ENCODE measurements around the gene CHI3L1. TPM values are rescaled to one million over a fixed set of nuclear protein-coding genes. Genes with fewer than 3 reads are reported as not detected.
"Not testable (repeated sequence)": the region's sequence is repeated elsewhere in the genome, so short reads cannot be mapped to it uniquely, and the experiment has no call there.

CHI3L1 gene
- 0.22 TPM for polyA plus RNA-seq
- long read RNA-seq, donor 1, result 0 reads
- long read RNA-seq, donor 2, result 0 reads
- long read RNA-seq, donor 3, result 0 reads
- long read RNA-seq, donor 4, result 0 reads
- long read RNA-seq, donor 5, result 0 reads
- long read RNA-seq, donor 6, result 0 reads
- long read RNA-seq, donor 7, result 0 reads
- long read RNA-seq, donor 8, result 0 reads
- long read RNA-seq, donor 9, result 0 reads
- long read RNA-seq, donor 10, result 0 reads
- long read RNA-seq, donor 11, result 0 reads

GRCh38 chr1:203186446-203187303 is at the start of gene CHI3L1:
Gene CHI3L1, minus strand, starts transcription at chr1:203186704. Its CDS starts 81 bp downstream, at chr1:203186623.
- DNase-seq, result no peak
- Histone ChIP-seq H3K4me3 (ENCODE audit: low read length) (no peak within 1 kb of the TSS), H3K36me3 (ENCODE audit: control insufficient read depth, insufficient read depth, low read length) (no peaks in the 10 kb centered on the region), H3K4me1 (ENCODE audit: control insufficient read depth, insufficient read depth, low read length) (no peaks in the 10 kb centered on the region), H3K27me3 (ENCODE audit: control insufficient read depth, insufficient read depth, low read length) (peaks cover 6% of the 10 kb centered on the region), H3K9me3 (ENCODE audit: control insufficient read depth, low read depth, low read length) (no peaks in the 10 kb centered on the region), H3K27ac (ENCODE audit: low read length) (no peak within 1 kb of the TSS)
- no CpG with 5 or more reads among the region's 14 CpGs for WGBS (ENCODE audit: insufficient coverage, low lambda C conversion rate)

DNA sequence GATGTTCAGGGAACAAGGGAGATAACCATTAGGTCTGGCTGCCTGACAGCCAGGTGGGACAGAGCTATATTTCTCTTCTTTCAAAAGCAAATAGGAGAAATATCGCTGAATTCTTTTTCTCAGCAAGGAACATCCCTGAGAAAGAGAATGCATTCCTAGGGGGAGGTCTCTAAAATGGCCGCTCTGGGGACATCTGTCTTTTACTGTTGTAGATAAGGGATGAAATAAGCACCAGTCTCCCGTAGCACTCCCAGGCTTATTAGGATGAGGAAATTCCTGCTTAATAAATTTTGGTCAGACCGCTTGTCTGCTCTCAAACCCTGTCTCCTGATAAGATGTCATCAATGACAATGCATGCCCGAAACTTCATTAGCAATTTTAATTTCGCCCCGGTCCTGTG is 48.4 kb upstream of the CHI3L1 start:
- H3K27me3 ChIP-seq (ENCODE audit: control insufficient read depth, insufficient read depth, low read length), result peaks cover 20% of the 10 kb centered on the region
- WGBS (ENCODE audit: insufficient coverage, low lambda C conversion rate), result 100% methylated on average over 2 of the region's 7 CpGs
- not testable (repeated sequence) for H3K9me3 ChIP-seq (ENCODE audit: control insufficient read depth, low read depth, low read length); DNase-seq; H3K4me1 ChIP-seq (ENCODE audit: control insufficient read depth, insufficient read depth, low read length); H3K36me3 ChIP-seq (ENCODE audit: control insufficient read depth, insufficient read depth, low read length); H3K4me3 ChIP-seq (ENCODE audit: low read length); H3K27ac ChIP-seq (ENCODE audit: low read length)

DNA sequence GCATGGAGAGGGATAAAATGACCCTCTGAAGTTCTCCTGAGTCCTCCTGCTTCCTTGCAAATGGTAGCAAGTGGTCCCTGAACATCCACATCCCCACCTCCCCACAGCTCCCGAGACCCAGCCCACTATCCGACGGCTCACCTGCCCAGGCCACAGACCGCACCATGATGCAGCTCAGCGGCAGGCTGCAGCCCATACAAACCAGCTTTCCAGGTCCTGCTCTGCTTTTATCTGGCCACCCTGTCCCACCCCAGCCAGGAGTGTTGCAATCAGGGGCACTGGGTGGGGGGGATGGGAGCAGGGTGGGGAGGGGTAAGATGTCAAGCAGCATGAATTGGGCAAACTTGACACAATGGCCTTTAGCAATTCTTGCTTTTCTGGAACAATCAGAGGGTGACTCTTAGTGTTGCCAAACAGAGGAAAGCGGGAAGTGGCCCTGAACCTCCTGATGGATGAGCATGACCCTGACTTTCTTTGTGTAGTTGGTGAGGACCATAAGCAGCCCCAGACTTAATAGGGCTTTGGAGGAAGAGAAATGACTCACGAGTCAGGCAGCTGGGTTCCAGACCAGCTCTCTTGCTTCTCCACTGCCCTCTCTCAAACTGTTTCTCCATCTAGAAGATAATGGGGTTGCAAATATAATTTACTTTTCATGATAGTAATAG is 43.1 kb upstream of the CHI3L1 start, which contains the start of gene CHIT1:
Gene CHIT1, minus strand, starts transcription at position 203 of the 665 bp plus-strand sequence. Its CDS starts 37 bp downstream, at position 166.
- Histone ChIP-seq H3K9me3 (ENCODE audit: control insufficient read depth, low read depth, low read length) (no peaks in the 10 kb centered on the region), H3K36me3 (ENCODE audit: control insufficient read depth, insufficient read depth, low read length) (no peaks in the 10 kb centered on the region), H3K27ac (ENCODE audit: low read length) (no peak within 1 kb of the TSS), H3K27me3 (ENCODE audit: control insufficient read depth, insufficient read depth, low read length) (peaks cover 37% of the 10 kb centered on the region), H3K4me1 (ENCODE audit: control insufficient read depth, insufficient read depth, low read length) (no peaks in the 10 kb centered on the region), H3K4me3 (ENCODE audit: low read length) (no peak within 1 kb of the TSS)
- no CpG with 5 or more reads among the region's 7 CpGs for WGBS (ENCODE audit: insufficient coverage, low lambda C conversion rate)
- no peak for DNase-seq

GRCh38 chr1:203228670-203229069 is 42.2 kb upstream of the CHI3L1 start:
- no peak overlapping the region for H3K4me3 ChIP-seq (ENCODE audit: low read length)
- peaks cover 35% of the 10 kb centered on the region for H3K27me3 ChIP-seq (ENCODE audit: control insufficient read depth, insufficient read depth, low read length)
- H3K4me1 ChIP-seq (ENCODE audit: control insufficient read depth, insufficient read depth, low read length), result no peaks in the 10 kb centered on the region
- H3K27ac ChIP-seq (ENCODE audit: low read length), result no peak overlapping the region
- no peaks in the 10 kb centered on the region for H3K36me3 ChIP-seq (ENCODE audit: control insufficient read depth, insufficient read depth, low read length)
- no CpG with 5 or more reads among the region's 4 CpGs for WGBS (ENCODE audit: insufficient coverage, low lambda C conversion rate)
- DNase-seq, result no peak
- H3K9me3 ChIP-seq (ENCODE audit: control insufficient read depth, low read depth, low read length), result no peaks in the 10 kb centered on the region

GRCh38 chr1:203227371-203228083 is 41.0 kb upstream of the CHI3L1 start:
- Histone ChIP-seq H3K27me3 (ENCODE audit: control insufficient read depth, insufficient read depth, low read length) (peaks cover 29% of the 10 kb centered on the region), H3K9me3 (ENCODE audit: control insufficient read depth, low read depth, low read length) (no peaks in the 10 kb centered on the region), H3K4me3 (ENCODE audit: low read length) (no peak overlapping the region), H3K4me1 (ENCODE audit: control insufficient read depth, insufficient read depth, low read length) (no peaks in the 10 kb centered on the region), H3K36me3 (ENCODE audit: control insufficient read depth, insufficient read depth, low read length) (no peaks in the 10 kb centered on the region), H3K27ac (ENCODE audit: low read length) (no peak overlapping the region)
- WGBS (ENCODE audit: insufficient coverage, low lambda C conversion rate), result no CpG with 5 or more reads among the region's 9 CpGs
- DNase-seq, result no peak

DNA sequence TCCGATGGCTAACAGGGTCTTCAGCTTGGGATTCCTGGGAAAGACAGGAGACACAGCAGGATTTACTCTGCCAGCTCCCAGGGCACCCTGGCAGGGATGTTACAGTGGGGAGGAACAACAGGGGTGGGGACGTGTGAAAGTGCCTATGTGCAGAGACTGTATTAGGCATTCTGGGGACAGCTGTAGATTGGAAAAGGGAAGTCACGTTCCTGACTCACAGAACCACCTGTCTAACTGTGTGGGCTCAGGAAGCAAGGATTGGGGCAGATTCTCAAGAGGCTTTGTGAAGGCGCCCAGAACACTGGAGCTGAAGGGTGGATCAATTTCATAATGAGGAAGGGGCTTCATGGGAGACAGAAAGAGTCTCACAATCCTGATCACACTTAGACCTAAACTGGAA is 38.6 kb upstream of the CHI3L1 start:
- Histone ChIP-seq H3K27me3 (ENCODE audit: control insufficient read depth, insufficient read depth, low read length) (peaks cover 24% of the 10 kb centered on the region), H3K36me3 (ENCODE audit: control insufficient read depth, insufficient read depth, low read length) (no peaks in the 10 kb centered on the region), H3K4me3 (ENCODE audit: low read length) (no peak overlapping the region), H3K9me3 (ENCODE audit: control insufficient read depth, low read depth, low read length) (no peaks in the 10 kb centered on the region), H3K27ac (ENCODE audit: low read length) (no peak overlapping the region), H3K4me1 (ENCODE audit: control insufficient read depth, insufficient read depth, low read length) (no peaks in the 10 kb centered on the region)
- no peak for DNase-seq
- no CpG with 5 or more reads among the region's 4 CpGs for WGBS (ENCODE audit: insufficient coverage, low lambda C conversion rate)

DNA sequence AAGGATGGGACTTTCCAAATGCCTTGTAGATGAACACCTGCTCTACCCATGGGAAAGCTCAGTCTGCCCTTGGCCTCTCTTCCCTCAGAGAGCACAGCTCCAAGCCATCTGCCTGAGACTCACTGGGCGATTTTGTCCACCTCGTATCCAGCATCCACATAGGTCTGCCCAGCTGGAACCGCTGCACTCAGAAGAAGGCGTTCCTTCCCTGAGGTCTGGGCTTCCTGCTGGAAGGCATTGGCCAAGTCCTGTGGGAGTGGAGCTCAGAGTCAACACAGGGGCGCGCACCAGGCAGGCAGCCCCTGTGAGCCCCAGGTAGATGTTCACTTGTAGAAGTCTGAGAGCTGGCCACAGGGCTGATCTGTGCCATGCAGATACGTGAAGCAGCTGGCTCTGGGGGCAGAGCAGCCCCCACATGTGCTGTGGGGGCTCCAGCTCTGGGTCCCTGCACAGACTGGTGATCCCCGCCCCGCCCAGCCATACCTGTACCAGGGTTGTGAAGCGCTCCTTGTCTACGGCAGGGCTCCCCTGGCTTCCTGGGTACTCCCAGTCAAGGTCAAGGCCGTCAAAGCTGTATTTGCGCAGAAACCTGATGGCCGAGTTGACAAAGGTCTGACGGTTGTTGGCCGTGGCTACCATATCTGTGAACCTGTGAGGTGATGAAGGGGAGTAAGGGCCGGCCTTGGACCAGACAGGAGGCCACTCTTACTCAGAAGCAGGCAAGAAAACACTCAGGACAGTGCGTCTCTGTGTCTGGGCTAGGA is 36.7 kb upstream of the CHI3L1 start:
- Histone ChIP-seq H3K36me3 (ENCODE audit: control insufficient read depth, insufficient read depth, low read length) (no peaks in the 10 kb centered on the region), H3K9me3 (ENCODE audit: control insufficient read depth, low read depth, low read length) (no peaks in the 10 kb centered on the region), H3K4me1 (ENCODE audit: control insufficient read depth, insufficient read depth, low read length) (no peaks in the 10 kb centered on the region), H3K27me3 (ENCODE audit: control insufficient read depth, insufficient read depth, low read length) (peaks cover 15% of the 10 kb centered on the region), H3K4me3 (ENCODE audit: low read length) (no peak overlapping the region), H3K27ac (ENCODE audit: low read length) (no peak overlapping the region)
- DNase-seq, result no peak
- no CpG with 5 or more reads among the region's 18 CpGs for WGBS (ENCODE audit: insufficient coverage, low lambda C conversion rate)

- Histone ChIP-seq H3K27ac (ENCODE audit: low read length) (no peak overlapping the region), H3K9me3 (ENCODE audit: control insufficient read depth, low read depth, low read length) (no peaks in the 10 kb centered on the region), H3K4me1 (ENCODE audit: control insufficient read depth, insufficient read depth, low read length) (no peaks in the 10 kb centered on the region), H3K4me3 (ENCODE audit: low read length) (no peak overlapping the region), H3K36me3 (ENCODE audit: control insufficient read depth, insufficient read depth, low read length) (no peaks in the 10 kb centered on the region), H3K27me3 (ENCODE audit: control insufficient read depth, insufficient read depth, low read length) (peaks cover 13% of the 10 kb centered on the region)
- 60% methylated on average over 1 of the region's 8 CpGs for WGBS (ENCODE audit: insufficient coverage, low lambda C conversion rate)
- no peak for DNase-seq
Measured at GRCh38 chr1:203219934-203220333, 33.4 kb upstream of the CHI3L1 start.

GRCh38 chr1:203219171-203219570 is 32.7 kb upstream of the CHI3L1 start:
- no peak overlapping the region for H3K27ac ChIP-seq (ENCODE audit: low read length)
- H3K4me1 ChIP-seq (ENCODE audit: control insufficient read depth, insufficient read depth, low read length), result no peaks in the 10 kb centered on the region
- peaks cover 10% of the 10 kb centered on the region for H3K27me3 ChIP-seq (ENCODE audit: control insufficient read depth, insufficient read depth, low read length)
- no CpG with 5 or more reads among the region's 1 CpG for WGBS (ENCODE audit: insufficient coverage, low lambda C conversion rate)
- H3K9me3 ChIP-seq (ENCODE audit: control insufficient read depth, low read depth, low read length), result no peaks in the 10 kb centered on the region
- DNase-seq, result no peak
- no peaks in the 10 kb centered on the region for H3K36me3 ChIP-seq (ENCODE audit: control insufficient read depth, insufficient read depth, low read length)
- H3K4me3 ChIP-seq (ENCODE audit: low read length), result no peak overlapping the region
